ENCODE data around the gene WNT7A. TPM values are rescaled to one million over a fixed set of nuclear protein-coding genes. Genes with fewer than 3 reads are reported as not detected.

Gene WNT7A
- total RNA-seq, 1 experiment from 2014 or later = not detected

DNA sequence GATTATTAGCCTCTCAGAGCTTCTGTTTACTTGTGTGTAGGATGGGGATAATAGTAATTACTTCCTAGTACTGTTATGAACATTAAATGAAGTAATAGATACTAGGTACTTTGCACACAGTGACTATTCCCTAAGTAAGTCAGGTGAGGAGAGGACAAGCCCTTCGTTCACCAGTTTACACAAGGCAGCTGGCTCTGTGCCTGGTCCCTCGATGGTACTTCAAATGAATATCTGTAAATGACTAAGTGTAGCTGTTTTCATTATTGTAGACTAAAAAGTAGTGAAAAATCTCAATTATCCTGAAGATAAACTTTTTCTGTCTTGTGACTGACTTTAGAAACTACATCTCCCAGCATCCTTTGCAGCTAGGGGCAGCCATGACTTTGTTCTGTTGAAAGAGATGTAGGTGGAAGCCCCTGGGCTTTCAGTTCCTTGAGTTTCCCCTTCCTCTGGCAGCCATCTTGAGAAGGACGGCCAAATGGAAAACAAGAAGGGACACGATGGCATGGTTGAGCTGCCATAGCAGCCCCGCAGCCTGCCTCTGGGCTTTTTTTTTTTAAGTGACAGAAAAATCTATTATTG is 11.7 kb upstream of the WNT7A start:
- TF ChIP-seq, protein P1, sequence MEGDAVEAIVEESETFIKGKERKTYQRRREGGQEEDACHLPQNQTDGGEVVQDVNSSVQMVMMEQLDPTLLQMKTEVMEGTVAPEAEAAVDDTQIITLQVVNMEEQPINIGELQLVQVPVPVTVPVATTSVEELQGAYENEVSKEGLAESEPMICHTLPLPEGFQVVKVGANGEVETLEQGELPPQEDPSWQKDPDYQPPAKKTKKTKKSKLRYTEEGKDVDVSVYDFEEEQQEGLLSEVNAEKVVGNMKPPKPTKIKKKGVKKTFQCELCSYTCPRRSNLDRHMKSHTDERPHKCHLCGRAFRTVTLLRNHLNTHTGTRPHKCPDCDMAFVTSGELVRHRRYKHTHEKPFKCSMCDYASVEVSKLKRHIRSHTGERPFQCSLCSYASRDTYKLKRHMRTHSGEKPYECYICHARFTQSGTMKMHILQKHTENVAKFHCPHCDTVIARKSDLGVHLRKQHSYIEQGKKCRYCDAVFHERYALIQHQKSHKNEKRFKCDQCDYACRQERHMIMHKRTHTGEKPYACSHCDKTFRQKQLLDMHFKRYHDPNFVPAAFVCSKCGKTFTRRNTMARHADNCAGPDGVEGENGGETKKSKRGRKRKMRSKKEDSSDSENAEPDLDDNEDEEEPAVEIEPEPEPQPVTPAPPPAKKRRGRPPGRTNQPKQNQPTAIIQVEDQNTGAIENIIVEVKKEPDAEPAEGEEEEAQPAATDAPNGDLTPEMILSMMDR (conservative IDR thresholded peaks at IDR 0.05) = no peak
- Mint-ChIP-seq H3K9me3 (no peaks in the 10 kb centered on the region), H3K36me3 (ENCODE audit: insufficient read depth in 1 of 3, low read depth in 3 of 3) (no peaks in the 10 kb centered on the region), H3K27ac (no peak overlapping the region), H3K27me3 (ENCODE audit: low read depth) (peaks cover 64% of the 10 kb centered on the region), H3K4me3 (no peak overlapping the region), H3K4me1 (peaks cover 5 to 9% of the 10 kb centered on the region in 2 experiments)
- Histone ChIP-seq H3K23me2 (ENCODE audit: insufficient read length, low read depth, low read length, poor library complexity, severe bottlenecking) (peaks cover 8% of the 10 kb centered on the region), H3K27ac (ENCODE audit: insufficient read length, low read depth, low read length) (no peak overlapping the region), H2BK20ac (ENCODE audit: low read depth, low read length, poor library complexity, severe bottlenecking) (no peak overlapping the region), H3K27me3 (ENCODE audit: insufficient read depth, low read length) (peaks cover 11% of the 10 kb centered on the region; the same call in 1 of the 2 replicates), H4K20me1 (ENCODE audit: control insufficient read depth, insufficient read depth, insufficient read length) (no peaks in the 10 kb centered on the region), H3K4ac (ENCODE audit: low read depth, low read length) (no peak overlapping the region), H2BK120ac (ENCODE audit: low read depth, low read length, poor library complexity, severe bottlenecking) (no peak overlapping the region), H2BK15ac (ENCODE audit: low read depth, low read length) (no peak overlapping the region), H3K18ac (ENCODE audit: insufficient read length, low read depth, low read length) (no peak overlapping the region), H3K9ac (ENCODE audit: extremely low read depth, insufficient read length, low read length) (no peak overlapping the region), H3K56ac (ENCODE audit: insufficient read length, low read depth, low read length) (no peak overlapping the region), H2AK5ac (ENCODE audit: insufficient read length, low read length) (no peak overlapping the region), H2AFZ (ENCODE audit: low read length) (peak overlapping the region; percentile 54), H3K23ac (ENCODE audit: insufficient read length, low read depth, low read length) (no peak overlapping the region), H3K79me2 (ENCODE audit: insufficient read depth, low read length) (no peaks in the 10 kb centered on the region), H2BK12ac (ENCODE audit: insufficient read length, low read depth, low read length) (no peak overlapping the region), H4K5ac (ENCODE audit: insufficient read length, low read depth, low read length) (no peak overlapping the region), H3K9me3 (ENCODE audit: control insufficient read depth, low read depth, low read length) (no peaks in the 10 kb centered on the region), H3T11ph (ENCODE audit: low read length) (no peak overlapping the region), H3K14ac (ENCODE audit: insufficient read depth, low read length) (no peak overlapping the region), H3K4me1 (ENCODE audit: insufficient read depth, low read length) (no peaks in the 10 kb centered on the region; the same call in 1 of the 2 replicates), H4K91ac (ENCODE audit: insufficient read length, low read depth, low read length) (no peak overlapping the region), H4K8ac (replicated peaks; ENCODE audit: insufficient read length, low read depth, low read length) (no peak overlapping the region), H2BK5ac (ENCODE audit: insufficient read length, low read length) (no peak overlapping the region), H3K79me1 (ENCODE audit: insufficient read depth, low read depth, low read length, poor library complexity, severe bottlenecking) (no peaks in the 10 kb centered on the region), H3K4me2 (ENCODE audit: insufficient read depth, insufficient read length, low read length) (no peak overlapping the region)
- WGBS (ENCODE audit: extremely low coverage, insufficient read length, low lambda C conversion rate) = no CpG with 5 or more reads among the region's 5 CpGs
- peak; percentile 54 for DNase-seq

Measured in H9 (cell line).